Activated naive CD4-positive, alpha-beta T cell treated with anti-CD3 and anti-CD28 coated beads, Interleukin-2, amount 50 U/mL, for 72 hours (primary cell): Measurements from ENCODE around the gene SURF1. TPM values are rescaled to one million over a fixed set of nuclear protein-coding genes. Genes with fewer than 3 reads are reported as not detected.
A peak's percentile ranks its signal among the peaks of the same experiment; 100 is the strongest.
"Not testable (repeated sequence)": the region's sequence is repeated elsewhere in the genome, so short reads cannot be mapped to it uniquely, and the experiment has no call there.

Experiments used
- ATAC-seq, 2 donors: fragments of 150-1000 bp; cut with Tn5 transposase; 2 replicates each; pipeline ENCODE4 v1.10.0; 2021; ENCODE audit warnings: mild to moderate bottlenecking in 2 of 2, moderate library complexity in 2 of 2
- DNase-seq, 2 donors: peaks; one replicate each; pipeline ENCODE4 v3.0.0; 2021 to 2022; ENCODE audit warnings: low spot score in 2 of 2
- H3K27ac Mint-ChIP-seq, 2 donors: one replicate each; pipeline ENCODE4 v1.8.0; 2022; ENCODE audit warnings: mild to moderate bottlenecking in 2 of 2, mixed read lengths in 2 of 2
- H3K36me3 Mint-ChIP-seq, 2 donors: one replicate each; pipeline ENCODE4 v1.8.0; 2022; ENCODE audit warnings: mixed read lengths in 2 of 2
- H3K9me3 Mint-ChIP-seq, 2 donors: one replicate each; pipeline ENCODE4 v1.8.0; 2022; ENCODE audit warnings: mixed read lengths in 2 of 2
- total RNA-seq, 2 donors: library from RNA; stranded (reverse); gene quantifications; one replicate each; pipeline ENCODE4 v1.2.3, GENCODE V29; 2022

The SURF1 gene
- total RNA-seq, 2 donors from 2014 or later: 20.2 to 24.9 TPM

DNA sequence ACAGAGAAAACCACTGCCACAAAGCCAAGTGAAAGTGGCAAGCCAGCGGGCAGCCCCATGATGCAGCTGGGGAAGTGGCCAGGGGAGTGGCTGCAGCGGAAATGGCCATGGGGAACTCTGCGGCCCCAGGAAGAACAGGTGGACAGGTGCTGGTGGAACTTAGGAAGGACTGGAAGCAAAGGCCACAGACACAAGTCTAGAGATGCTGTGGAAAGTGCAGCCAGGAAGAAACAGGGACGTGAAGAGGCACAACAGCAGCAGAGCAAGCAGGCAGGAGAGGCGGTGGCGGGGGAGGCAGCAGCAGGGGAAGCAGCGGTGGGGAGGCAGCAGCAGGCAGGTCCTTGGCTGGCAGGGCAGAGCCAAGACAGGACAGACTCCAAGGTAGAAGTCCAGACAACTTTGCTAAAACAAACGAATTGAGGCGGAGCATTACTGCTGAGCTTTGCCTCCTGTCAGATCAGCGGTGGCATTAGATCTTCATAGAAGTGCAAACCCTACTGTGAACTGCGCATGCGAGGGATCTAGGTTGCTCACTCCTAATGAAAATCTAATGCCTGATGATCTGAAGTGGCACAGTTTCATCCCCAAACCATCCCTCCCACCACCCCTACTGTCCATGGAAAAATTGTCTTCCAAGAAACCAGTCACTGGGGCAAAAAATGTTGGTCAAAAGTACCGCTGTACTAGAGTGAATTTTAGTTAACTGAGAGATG is 32.1 kb downstream of the SURF1 start:
- DNase-seq: no peak
- H3K27ac Mint-ChIP-seq: no peak overlapping the region
- no peaks in the 10 kb centered on the region for H3K9me3 Mint-ChIP-seq
- H3K36me3 Mint-ChIP-seq: no peaks in the 10 kb centered on the region
- ATAC-seq: no peak

- H3K27ac Mint-ChIP-seq: peak overlapping the region in 1 of 2 donors; percentile 38
- no peak for DNase-seq
- no peak for ATAC-seq
- H3K9me3 Mint-ChIP-seq: no peaks in the 10 kb centered on the region
- no peaks in the 10 kb centered on the region for H3K36me3 Mint-ChIP-seq
Observed at GRCh38 chr9:133323211-133323610, 33.1 kb downstream of the SURF1 start.

GRCh38 chr9:133322701-133323100 is 33.6 kb downstream of the SURF1 start:
- Mint-ChIP-seq H3K36me3 (no peaks in the 10 kb centered on the region), H3K9me3 (no peaks in the 10 kb centered on the region), H3K27ac (no peak overlapping the region)
- no peak for ATAC-seq
- DNase-seq: peak in 1 of 2 donors; percentile 45

GRCh38 chr9:133321411-133321935 is 34.8 kb downstream of the SURF1 start:
- peak overlapping the region in 1 of 2 donors; percentile 23 for H3K27ac Mint-ChIP-seq

DNA sequence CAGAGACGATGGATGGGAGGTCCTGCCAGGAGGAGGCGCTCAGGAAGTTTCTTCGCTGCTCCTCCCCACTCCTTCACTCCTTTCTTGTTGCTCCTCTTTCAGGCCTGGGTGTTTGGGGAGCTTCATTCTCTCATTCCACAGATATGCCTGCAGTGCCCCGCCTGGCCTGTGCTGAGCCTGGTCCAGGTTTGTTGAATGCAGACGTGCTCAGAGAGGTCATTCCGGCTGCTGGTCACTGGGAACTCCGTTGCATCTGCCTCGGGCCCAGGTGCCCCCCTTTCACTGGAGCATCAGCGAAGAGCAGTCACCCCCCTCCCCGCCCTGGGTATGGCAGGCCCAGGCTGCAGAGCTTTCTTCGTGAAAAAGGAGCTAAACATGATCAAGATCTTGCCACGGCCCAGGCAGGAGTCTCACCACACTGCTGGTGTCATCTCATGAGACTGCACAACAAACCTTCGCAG is 35.8 kb downstream of the SURF1 start:
- ATAC-seq: no peak
- H3K36me3 Mint-ChIP-seq: no peaks in the 10 kb centered on the region
- H3K27ac Mint-ChIP-seq: no peak overlapping the region
- H3K9me3 Mint-ChIP-seq: no peaks in the 10 kb centered on the region
- no peak for DNase-seq

More at GRCh38 chr9:133321411-133321935, 34.8 kb downstream of the SURF1 start:
- DNase-seq (no peak), ATAC-seq (no peak)
- H3K9me3 Mint-ChIP-seq: no peaks in the 10 kb centered on the region
- no peaks in the 10 kb centered on the region for H3K36me3 Mint-ChIP-seq

DNA sequence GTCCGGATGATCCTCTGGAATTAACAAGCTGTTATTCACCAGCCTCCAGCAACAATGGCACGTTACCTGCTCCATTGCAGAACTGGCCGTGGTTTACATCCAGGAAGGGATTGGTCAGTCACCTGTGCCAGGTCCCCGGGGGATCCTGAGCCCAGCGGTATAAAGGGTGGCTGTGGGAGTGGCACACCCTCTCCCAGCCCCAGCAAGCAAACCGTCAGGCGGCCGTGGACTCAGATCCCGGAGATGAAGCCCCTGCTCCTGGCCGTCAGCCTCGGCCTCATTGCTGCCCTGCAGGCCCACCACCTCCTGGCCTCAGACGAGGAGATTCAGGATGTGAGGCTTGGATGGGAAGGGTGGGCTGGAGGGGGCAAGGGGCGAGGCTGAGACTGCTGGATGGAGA is 38.7 kb downstream of the SURF1 start:
- H3K9me3 Mint-ChIP-seq, ATAC-seq, H3K27ac Mint-ChIP-seq, DNase-seq, H3K36me3 Mint-ChIP-seq: not testable (repeated sequence)

DNA sequence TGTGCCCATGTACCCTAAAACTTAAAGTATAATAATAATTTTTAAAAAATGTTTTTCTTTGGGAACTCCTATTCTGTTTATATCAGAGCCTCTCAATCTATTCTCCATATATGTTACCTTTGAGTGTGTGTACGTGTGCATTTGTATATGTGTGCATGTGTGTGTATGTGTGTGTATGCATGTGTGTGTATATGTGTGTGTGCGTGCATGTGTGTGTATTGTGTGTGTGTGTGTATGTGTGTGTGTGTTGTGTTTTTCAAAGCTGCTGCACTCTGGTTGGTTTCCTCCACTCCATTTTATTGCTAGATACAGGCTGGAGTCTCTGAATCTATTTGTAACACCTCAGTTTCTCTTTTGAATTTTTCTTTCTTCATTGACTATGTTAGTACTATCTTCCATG is 40.3 kb downstream of the SURF1 start:
- no peak for DNase-seq
- no peaks in the 10 kb centered on the region for H3K9me3 Mint-ChIP-seq
- H3K36me3 Mint-ChIP-seq: no peaks in the 10 kb centered on the region
- no peak for ATAC-seq
- H3K27ac Mint-ChIP-seq: no peak overlapping the region

- ATAC-seq (no peak), DNase-seq (no peak)
- Mint-ChIP-seq H3K9me3 (no peaks in the 10 kb centered on the region), H3K36me3 (no peaks in the 10 kb centered on the region), H3K27ac (no peak overlapping the region)
Observed at GRCh38 chr9:133309608-133310007, 46.7 kb downstream of the SURF1 start.

GRCh38 chr9:133307301-133307700 is 49.0 kb downstream of the SURF1 start:
- DNase-seq (no peak), ATAC-seq (no peak)
- Mint-ChIP-seq H3K9me3 (no peaks in the 10 kb centered on the region), H3K27ac (no peak overlapping the region), H3K36me3 (no peaks in the 10 kb centered on the region)

DNA sequence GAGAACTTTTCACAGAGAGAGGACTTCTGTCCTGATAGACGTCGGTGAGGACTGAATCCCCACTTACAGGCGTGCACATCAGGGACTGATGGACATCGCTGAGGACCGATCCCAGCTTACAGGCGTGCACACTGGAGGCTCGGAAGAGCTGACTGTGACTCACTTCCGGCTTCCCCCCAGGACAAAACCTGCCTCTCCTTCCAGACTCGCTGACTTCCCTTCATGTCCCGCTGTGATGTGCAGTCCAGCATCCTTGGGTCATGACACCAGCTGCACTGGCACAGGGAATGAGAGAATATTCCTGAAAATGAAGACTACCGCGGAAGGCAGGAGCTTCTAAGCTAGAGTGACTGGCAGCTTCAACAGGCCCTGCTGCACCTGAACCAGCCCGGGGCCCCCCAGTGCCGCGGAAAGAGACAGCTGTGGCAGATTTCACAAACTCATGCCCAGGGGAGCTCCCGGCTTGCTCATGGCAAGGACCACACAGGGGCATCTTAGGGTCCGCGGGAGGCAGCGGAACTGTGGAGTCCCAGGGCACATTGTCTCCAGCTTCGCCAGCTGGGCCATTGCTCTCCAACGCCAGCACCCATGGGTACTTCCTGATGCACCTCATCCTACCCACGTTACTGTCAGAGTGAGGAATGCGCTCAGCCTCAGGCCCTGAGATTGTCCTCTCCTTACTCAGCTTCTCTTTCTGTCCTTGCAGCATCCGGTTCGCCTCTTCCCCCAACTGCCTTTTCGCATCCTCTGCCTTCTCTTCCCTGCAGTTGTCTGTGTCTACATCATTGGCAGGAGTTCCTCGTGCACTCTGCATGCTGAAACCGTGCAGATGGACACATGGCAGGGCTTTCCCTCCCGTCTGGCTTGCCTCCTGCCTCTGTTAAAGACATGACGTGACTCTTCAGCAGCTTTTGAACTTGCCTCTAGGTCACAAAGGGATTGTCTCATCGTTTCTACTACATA is 49.8 kb downstream of the SURF1 start:
- no peak for ATAC-seq
- Mint-ChIP-seq H3K27ac (no peak overlapping the region), H3K36me3 (no peaks in the 10 kb centered on the region), H3K9me3 (no peaks in the 10 kb centered on the region)
- no peak for DNase-seq

DNA sequence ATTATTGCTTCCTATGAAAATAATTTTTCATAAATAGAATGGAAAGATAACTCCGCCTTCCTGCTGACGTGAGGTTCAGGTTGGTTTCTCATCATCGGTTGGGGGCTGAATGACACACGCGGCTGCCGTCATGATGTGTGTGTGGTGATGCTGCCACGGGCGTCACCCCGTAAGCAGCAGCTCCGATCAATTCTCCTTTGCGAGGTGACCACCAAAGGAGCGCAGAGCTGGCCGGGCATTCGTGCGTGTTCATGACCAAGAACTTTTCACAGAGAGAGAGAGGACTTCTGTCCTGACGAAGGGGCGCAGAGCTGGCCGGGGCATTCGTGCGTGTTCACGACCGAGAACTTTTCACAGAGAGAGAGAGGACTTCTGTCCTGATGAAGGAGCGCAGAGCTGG is 50.6 kb downstream of the SURF1 start:
- no peak overlapping the region for H3K27ac Mint-ChIP-seq
- no peaks in the 10 kb centered on the region for H3K9me3 Mint-ChIP-seq
- no peak for DNase-seq
- no peak for ATAC-seq
- no peaks in the 10 kb centered on the region for H3K36me3 Mint-ChIP-seq

DNA sequence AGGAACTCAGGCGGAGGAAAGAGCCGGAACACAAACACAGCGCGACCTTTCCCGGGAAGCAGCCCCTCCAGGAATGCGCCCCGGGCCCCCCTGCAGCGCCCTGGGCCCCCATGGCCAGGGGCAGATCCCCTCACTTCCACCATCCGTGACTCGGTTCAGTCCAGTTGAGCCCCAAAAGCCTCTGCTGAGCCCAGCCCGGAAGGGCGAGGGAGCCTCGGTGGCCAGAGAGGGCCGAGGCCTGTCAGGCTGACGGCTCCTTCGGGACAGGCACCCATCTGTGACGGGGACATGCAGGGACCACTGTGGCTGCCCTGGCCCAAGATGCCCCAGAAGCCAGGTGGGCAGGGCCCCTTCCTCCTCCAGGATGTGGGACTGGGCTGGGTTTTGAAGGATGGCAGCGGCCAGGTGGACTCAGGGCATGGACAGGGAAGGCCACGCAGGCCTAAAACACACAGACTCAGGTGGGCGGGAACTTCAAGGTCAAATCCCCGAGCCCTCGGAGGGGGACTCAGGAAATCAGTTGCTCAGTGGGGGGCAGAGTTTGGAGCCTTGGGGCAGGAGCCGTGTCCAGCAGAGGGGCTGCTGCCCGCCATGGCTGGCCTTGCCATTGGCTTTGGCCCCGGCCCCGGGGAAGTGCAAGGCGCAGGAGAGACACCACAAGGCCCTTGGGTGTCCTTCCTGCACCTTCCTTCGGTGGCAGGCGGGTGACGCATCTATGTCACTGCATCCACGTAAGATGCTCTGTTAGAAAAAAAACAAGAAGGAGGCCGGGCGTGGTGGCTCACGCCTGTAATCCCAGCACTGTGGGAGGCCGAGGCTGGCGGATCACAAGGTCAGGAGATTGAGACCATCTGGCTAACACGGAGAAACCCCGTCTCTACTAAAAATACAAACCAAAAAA is 51.6 kb downstream of the SURF1 start:
- H3K9me3 Mint-ChIP-seq: no peaks in the 10 kb centered on the region
- H3K27ac Mint-ChIP-seq: no peak overlapping the region
- no peaks in the 10 kb centered on the region for H3K36me3 Mint-ChIP-seq
- no peak for ATAC-seq
- DNase-seq: no peak

DNA sequence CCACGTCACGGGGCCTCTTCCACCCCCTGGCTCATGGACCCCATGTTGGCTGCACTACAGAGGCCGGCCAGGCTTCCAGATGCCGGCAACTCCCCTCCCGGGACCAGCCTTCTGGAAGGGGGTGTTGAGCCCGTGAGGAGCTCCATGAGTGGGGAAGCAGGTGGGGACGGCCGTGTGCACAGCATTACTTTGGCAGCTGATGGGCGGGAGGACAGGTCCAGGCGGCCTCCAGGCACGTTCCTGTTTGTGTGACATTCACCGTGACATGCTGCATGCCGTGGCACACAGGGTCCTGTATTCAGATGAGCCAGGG is 52.2 kb downstream of the SURF1 start:
- Mint-ChIP-seq H3K9me3 (no peaks in the 10 kb centered on the region), H3K36me3 (no peaks in the 10 kb centered on the region)
- no peak for ATAC-seq

GRCh38 chr9:133303266-133304157 is 52.8 kb downstream of the SURF1 start:
- Mint-ChIP-seq H3K9me3 (no peaks in the 10 kb centered on the region), H3K27ac (no peak overlapping the region), H3K36me3 (no peaks in the 10 kb centered on the region)
- no peak for DNase-seq
- ATAC-seq: no peak

More for the DNA sequence above, 52.2 kb downstream of the SURF1 start:
- DNase-seq: no peak
- no peak overlapping the region for H3K27ac Mint-ChIP-seq
